GM21619 (cell line): ENCODE measurements around the gene MLPH.
A peak's percentile ranks its signal among the peaks of the same experiment; 100 is the strongest.

Experiments
- ATAC-seq: cut with Tn5 transposase; IDR thresholded peaks from one replicate; pipeline ENCODE4 v1.9.1; 2021; ENCODE audit not compliant: unreplicated experiment

The MLPH gene

GRCh38 chr2:237564526-237565131 lies 77.6 kb downstream of the MLPH start:
- no peak for ATAC-seq

- no peak for ATAC-seq
These were observed 78.9 kb downstream of the MLPH start for GRCh38 chr2:237565974-237566373.

GRCh38 chr2:237566401-237567235 lies 79.6 kb downstream of the MLPH start, which contains the start of gene PRLH:
Gene PRLH (plus strand): TSS chr2:237566574. CDS start chr2:237566574, 0 bp downstream.
- no peak for ATAC-seq

- ATAC-seq: no peak
These were observed 80.4 kb downstream of the MLPH start for GRCh38 chr2:237567276-237568029.

GRCh38 chr2:237568121-237568660 lies 81.1 kb downstream of the MLPH start:
- ATAC-seq: no peak

GRCh38 chr2:237569041-237569440 lies 82.0 kb downstream of the MLPH start:
- ATAC-seq: no peak

GRCh38 chr2:237569896-237570295 lies 82.8 kb downstream of the MLPH start:
- ATAC-seq: no peak

GRCh38 chr2:237570776-237571335 lies 83.8 kb downstream of the MLPH start:
- no peak for ATAC-seq

- ATAC-seq: no peak
These were observed 84.5 kb downstream of the MLPH start for GRCh38 chr2:237571551-237571950.

GRCh38 chr2:237572021-237572741 lies 85.1 kb downstream of the MLPH start:
- ATAC-seq: peak; percentile 90

- ATAC-seq: no peak
These were observed 85.7 kb downstream of the MLPH start for GRCh38 chr2:237572742-237573101.

GRCh38 chr2:237573721-237574415 lies 86.8 kb downstream of the MLPH start:
- ATAC-seq: no peak

GRCh38 chr2:237574467-237574866 lies 87.4 kb downstream of the MLPH start:
- no peak for ATAC-seq

GRCh38 chr2:237574894-237575868 lies 88.1 kb downstream of the MLPH start:
- no peak for ATAC-seq

- no peak for ATAC-seq
These were observed 89.1 kb downstream of the MLPH start for GRCh38 chr2:237575869-237576862.

GRCh38 chr2:237576974-237577373 lies 89.9 kb downstream of the MLPH start:
- ATAC-seq: no peak

GRCh38 chr2:237577458-237577857 lies 90.4 kb downstream of the MLPH start:
- no peak for ATAC-seq
